ENCODE data around the gene RBMS1. TPM values are rescaled to one million over a fixed set of nuclear protein-coding genes. Genes with fewer than 3 reads are reported as not detected.

Gene RBMS1
- total and polyA plus RNA-seq, 2 experiments from 2014 or later, result 55.5 to 94.8 TPM

DNA sequence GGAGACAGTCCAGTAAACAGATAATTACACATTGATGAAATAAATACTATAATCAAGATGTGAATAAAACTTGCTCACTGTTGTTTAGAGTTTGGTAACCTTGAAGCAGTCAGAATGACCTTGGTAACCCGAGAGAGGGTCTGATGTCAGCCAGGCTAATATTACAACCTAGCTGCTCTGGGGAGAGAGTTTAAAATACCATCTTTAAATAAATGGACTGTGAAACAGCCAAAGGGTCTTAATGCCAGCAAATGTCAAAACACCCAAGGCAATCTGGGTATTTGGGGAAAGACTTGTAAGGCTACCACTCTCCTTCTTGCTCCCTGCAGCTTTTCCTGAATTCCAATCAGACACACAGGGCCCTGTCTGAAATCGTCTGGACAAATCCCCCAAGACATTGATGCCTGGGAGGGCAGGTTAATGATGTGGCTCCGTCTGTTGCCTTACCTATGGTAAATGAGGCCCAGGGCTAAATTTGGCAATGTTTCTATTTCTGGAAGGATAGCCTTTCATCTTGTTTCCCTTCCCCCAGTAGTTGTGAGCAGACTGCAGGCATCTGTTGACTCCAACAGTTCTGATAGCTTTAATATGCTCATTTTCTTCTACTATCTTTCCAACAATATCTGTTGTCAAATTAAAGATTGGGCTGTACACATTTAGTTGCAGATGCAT lies 250.6 kb downstream of the RBMS1 start:
- no peak overlapping the region for H3K27ac Mint-ChIP-seq
- no peaks in the 10 kb centered on the region for H3F3A ChIP-seq (replicated peaks; ENCODE audit: low read depth)
- H3K4me2 ChIP-seq, result no peak overlapping the region
- H3K9me3 Mint-ChIP-seq, result no peaks in the 10 kb centered on the region
- no peaks in the 10 kb centered on the region for H3K79me2 ChIP-seq (replicated peaks; ENCODE audit: insufficient read depth)
- DNase-seq (ENCODE audit: low spot score) (no peak), ATAC-seq (no peak)
- H3K27ac ChIP-seq (ENCODE audit: low read depth), result no peak overlapping the region
- H3K36me3 ChIP-seq (ENCODE audit: insufficient read depth), result no peaks in the 10 kb centered on the region
- no peak overlapping the region for H3K4me3 Mint-ChIP-seq
- peaks cover 6% of the 10 kb centered on the region; the same call in 2 of the 3 replicates for H3K4me1 Mint-ChIP-seq
- H3K36me3 Mint-ChIP-seq (ENCODE audit: low read depth), result no peaks in the 10 kb centered on the region
- peaks cover 3% of the 10 kb centered on the region for H3K27me3 Mint-ChIP-seq (ENCODE audit: insufficient read depth, low read depth, poor library complexity)
- H4K20me1 ChIP-seq (replicated peaks; ENCODE audit: insufficient read depth), result no peaks in the 10 kb centered on the region
- no peak overlapping the region for H3K4me3 ChIP-seq
- peak overlapping the region; percentile 38; the same call in 1 of the 2 replicates for H2AFZ ChIP-seq
- TF ChIP-seq, protein P1, sequence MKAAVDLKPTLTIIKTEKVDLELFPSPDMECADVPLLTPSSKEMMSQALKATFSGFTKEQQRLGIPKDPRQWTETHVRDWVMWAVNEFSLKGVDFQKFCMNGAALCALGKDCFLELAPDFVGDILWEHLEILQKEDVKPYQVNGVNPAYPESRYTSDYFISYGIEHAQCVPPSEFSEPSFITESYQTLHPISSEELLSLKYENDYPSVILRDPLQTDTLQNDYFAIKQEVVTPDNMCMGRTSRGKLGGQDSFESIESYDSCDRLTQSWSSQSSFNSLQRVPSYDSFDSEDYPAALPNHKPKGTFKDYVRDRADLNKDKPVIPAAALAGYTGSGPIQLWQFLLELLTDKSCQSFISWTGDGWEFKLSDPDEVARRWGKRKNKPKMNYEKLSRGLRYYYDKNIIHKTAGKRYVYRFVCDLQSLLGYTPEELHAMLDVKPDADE (IDR thresholded peaks at IDR 0.05), result no peak
- no peak for TF ChIP-seq ZNF114 (CRISPR knock-in tag; IDR thresholded peaks at IDR 0.05)
- TF ChIP-seq NANOG (IDR thresholded peaks at IDR 0.05; ENCODE audit: borderline replicate concordance), result no peak
- no peak for TF ChIP-seq CREB1 (CRISPR knock-in tag; IDR thresholded peaks at IDR 0.05; ENCODE audit: low read depth)
- TF ChIP-seq EZH2 (IDR thresholded peaks at IDR 0.05; ENCODE audit: low read depth, unreplicated experiment), result no peak
- TF ChIP-seq POLR2AphosphoS5 (IDR thresholded peaks at IDR 0.05; ENCODE audit: low read depth), result no peak
- TF ChIP-seq ZNF462 (CRISPR knock-in tag; IDR thresholded peaks at IDR 0.05), result no peak
- TF ChIP-seq EZH2phosphoT487 (IDR thresholded peaks at IDR 0.05; ENCODE audit: unreplicated experiment), result no peak
- no peak for TF ChIP-seq ZNF331 (CRISPR knock-in tag; IDR thresholded peaks at IDR 0.05; ENCODE audit: low read depth)
- TF ChIP-seq JUNB (IDR thresholded peaks at IDR 0.05; ENCODE audit: unreplicated experiment), result no peak
- no peak for TF ChIP-seq CTCF (conservative IDR thresholded peaks at IDR 0.05; ENCODE audit: low read depth in 2 of 2)
- no peak for TF ChIP-seq STAT1 (IDR thresholded peaks at IDR 0.05; ENCODE audit: unreplicated experiment)
- TF ChIP-seq REST (IDR thresholded peaks at IDR 0.05; ENCODE audit: unreplicated experiment), result no peak
- no peaks in the 10 kb centered on the region for H3K4me1 ChIP-seq (ENCODE audit: insufficient read depth)
- no peaks in the 10 kb centered on the region for H3K27me3 ChIP-seq (ENCODE audit: insufficient read depth)
- H3K9me2 ChIP-seq (ENCODE audit: insufficient read depth), result 0 out of 2 replicates have a peak, but pooled peaks cover 3% of the 10 kb centered on the region

All from GM23338 (cell line).